ENCODE data around the gene MGAT5B. TPM values are rescaled to one million over a fixed set of nuclear protein-coding genes. Genes with fewer than 3 reads are reported as not detected.

MGAT5B gene
- total and polyA plus RNA-seq, 2 donors (not counting 1 experiment from before 2014, with no cell fraction given), result 0.15 to 37.8 TPM

Other genes with a start within 250 kb of the MGAT5B start
- not detected in 2 replicates for gene ST6GALNAC1, start 224.6 kb upstream of the MGAT5B start, total RNA-seq
- gene ST6GALNAC1, start 224.6 kb upstream of the MGAT5B start, polyA plus RNA-seq, result not detected in 2 replicates
- 14.5 and 16.1 TPM in 2 replicates for gene MXRA7, start 157.4 kb upstream of the MGAT5B start, total RNA-seq
- gene MXRA7, start 157.4 kb upstream of the MGAT5B start, polyA plus RNA-seq, result 5.5 and 8.4 TPM in 2 replicates
- gene JMJD6, start 141.8 kb upstream of the MGAT5B start, total RNA-seq, result 38.2 and 41.1 TPM in 2 replicates
- gene JMJD6, start 141.8 kb upstream of the MGAT5B start, polyA plus RNA-seq, result 45.0 and 76.7 TPM in 2 replicates
- gene METTL23, start 141.6 kb upstream of the MGAT5B start, total RNA-seq, result 59.6 and 64.0 TPM in 2 replicates
- 59.0 and 68.1 TPM in 2 replicates for gene METTL23, start 141.6 kb upstream of the MGAT5B start, polyA plus RNA-seq
- 356 and 362 TPM in 2 replicates for gene SRSF2, start 131.1 kb upstream of the MGAT5B start, total RNA-seq
- gene SRSF2, start 131.1 kb upstream of the MGAT5B start, polyA plus RNA-seq, result 764 and 844 TPM in 2 replicates
- 34.8 and 36.4 TPM in 2 replicates for gene MFSD11, start 130.3 kb upstream of the MGAT5B start, total RNA-seq
- gene MFSD11, start 130.3 kb upstream of the MGAT5B start, polyA plus RNA-seq, result 23.9 and 24.5 TPM in 2 replicates

Data from B cell (primary cell).